ENCODE data around the gene MEX3A.
"Not testable (repeated sequence)": the region's sequence is repeated elsewhere in the genome, so short reads cannot be mapped to it uniquely, and the experiment has no call there.

The MEX3A gene

GRCh38 chr1:156078728-156079127 is 3.5 kb downstream of the MEX3A start:
- DNase-seq (ENCODE audit: low read depth in 2 of 2) = no peak

- DNase-seq (ENCODE audit: low read depth in 2 of 2) = no peak
These were observed 4.9 kb downstream of the MEX3A start for GRCh38 chr1:156077430-156077760.

GRCh38 chr1:156076609-156077429 is 5.4 kb downstream of the MEX3A start:
- no peak for DNase-seq (ENCODE audit: low read depth in 2 of 2)

GRCh38 chr1:156075775-156076204 is 6.5 kb downstream of the MEX3A start:
- DNase-seq (ENCODE audit: low read depth in 2 of 2) = no peak

GRCh38 chr1:156075162-156075561 is 7.1 kb downstream of the MEX3A start:
- no peak for DNase-seq (ENCODE audit: low read depth in 2 of 2)

GRCh38 chr1:156074661-156075060 is 7.6 kb downstream of the MEX3A start:
- no peak for DNase-seq (ENCODE audit: low read depth in 2 of 2)

- DNase-seq (ENCODE audit: low read depth in 2 of 2) = no peak
These were observed 8.5 kb downstream of the MEX3A start for GRCh38 chr1:156073740-156074139.

GRCh38 chr1:156073110-156073687 is 9.1 kb downstream of the MEX3A start:
- no peak for DNase-seq (ENCODE audit: low read depth in 2 of 2)

- no peak for DNase-seq (ENCODE audit: low read depth in 2 of 2)
These were observed 10.0 kb downstream of the MEX3A start for GRCh38 chr1:156072251-156072650.

GRCh38 chr1:156071332-156071816 is 10.9 kb downstream of the MEX3A start:
- not testable (repeated sequence) for DNase-seq (ENCODE audit: low read depth in 2 of 2)

- DNase-seq (ENCODE audit: low read depth in 2 of 2) = no peak
These were observed 11.7 kb downstream of the MEX3A start for GRCh38 chr1:156070548-156070947.

- DNase-seq (ENCODE audit: low read depth in 2 of 2) = no peak
These were observed 12.5 kb downstream of the MEX3A start for GRCh38 chr1:156069490-156070455.

- DNase-seq (ENCODE audit: low read depth in 2 of 2) = no peak
These were observed 15.0 kb downstream of the MEX3A start for GRCh38 chr1:156067262-156067661.

GRCh38 chr1:156065871-156066270 is 16.4 kb downstream of the MEX3A start:
- DNase-seq (ENCODE audit: low read depth in 2 of 2) = no peak

GRCh38 chr1:156065212-156065611 is 17.1 kb downstream of the MEX3A start:
- no peak for DNase-seq (ENCODE audit: low read depth in 2 of 2)

- no peak for DNase-seq (ENCODE audit: low read depth in 2 of 2)
These were observed 17.6 kb downstream of the MEX3A start for GRCh38 chr1:156064615-156065014.

- DNase-seq (ENCODE audit: low read depth in 2 of 2) = no peak
These were observed 18.3 kb downstream of the MEX3A start for GRCh38 chr1:156063997-156064285.

GRCh38 chr1:156062189-156062588 is 20.1 kb downstream of the MEX3A start:
- DNase-seq (ENCODE audit: low read depth in 2 of 2) = no peak

GRCh38 chr1:156060937-156061636 is 21.2 kb downstream of the MEX3A start, which contains the start of gene RAB25:
TSS of gene RAB25 (plus strand) at chr1:156061160. CDS start at chr1:156061401, 241 bp downstream.
- DNase-seq (ENCODE audit: low read depth in 2 of 2) = no peak

GRCh38 chr1:156056326-156056849 is 25.9 kb downstream of the MEX3A start:
- no peak for DNase-seq (ENCODE audit: low read depth in 2 of 2)

GRCh38 chr1:156055281-156056048 is 26.8 kb downstream of the MEX3A start:
- peak in 1 of 2 donors; percentile 9 for DNase-seq (ENCODE audit: low read depth in 2 of 2)

Measured in stimulated activated CD4-positive, alpha-beta T cell treated with anti-CD3 and anti-CD28 coated beads, Interleukin-4, amount 100 ng/mL, for 48 hours (primary cell).